Measurements from ENCODE around the gene SMYD3.

- TF ChIP-seq MLLT1 (IDR thresholded peaks at IDR 0.05) = no peak
- no peak for TF ChIP-seq MAFG (tag; conservative IDR thresholded peaks at IDR 0.05)
- no peak for TF ChIP-seq BCLAF1 (IDR thresholded peaks at IDR 0.05; ENCODE audit: borderline replicate concordance in 1 of 2, control insufficient read depth in 1 of 2, low read depth in 2 of 2, low read length in 1 of 2)
- TF ChIP-seq TARDBP (IDR thresholded peaks at IDR 0.05) = no peak
- TF ChIP-seq EZH2 (IDR thresholded peaks at IDR 0.05; ENCODE audit: borderline replicate concordance, low read depth, low read length) = no peak
- no peak for TF ChIP-seq SNAPC5 (CRISPR knock-in tag; IDR thresholded peaks at IDR 0.05)
- TF ChIP-seq DMBX1 (CRISPR knock-in tag; IDR thresholded peaks at IDR 0.05; ENCODE audit: borderline replicate concordance) = no peak
These were observed 365.8 kb downstream of the SMYD3 start for GRCh38 chr1:246141306-246141705.

All from K562 (cell line).